ENCODE measurements around the gene RPS6KA2.

The RPS6KA2 gene

DNA sequence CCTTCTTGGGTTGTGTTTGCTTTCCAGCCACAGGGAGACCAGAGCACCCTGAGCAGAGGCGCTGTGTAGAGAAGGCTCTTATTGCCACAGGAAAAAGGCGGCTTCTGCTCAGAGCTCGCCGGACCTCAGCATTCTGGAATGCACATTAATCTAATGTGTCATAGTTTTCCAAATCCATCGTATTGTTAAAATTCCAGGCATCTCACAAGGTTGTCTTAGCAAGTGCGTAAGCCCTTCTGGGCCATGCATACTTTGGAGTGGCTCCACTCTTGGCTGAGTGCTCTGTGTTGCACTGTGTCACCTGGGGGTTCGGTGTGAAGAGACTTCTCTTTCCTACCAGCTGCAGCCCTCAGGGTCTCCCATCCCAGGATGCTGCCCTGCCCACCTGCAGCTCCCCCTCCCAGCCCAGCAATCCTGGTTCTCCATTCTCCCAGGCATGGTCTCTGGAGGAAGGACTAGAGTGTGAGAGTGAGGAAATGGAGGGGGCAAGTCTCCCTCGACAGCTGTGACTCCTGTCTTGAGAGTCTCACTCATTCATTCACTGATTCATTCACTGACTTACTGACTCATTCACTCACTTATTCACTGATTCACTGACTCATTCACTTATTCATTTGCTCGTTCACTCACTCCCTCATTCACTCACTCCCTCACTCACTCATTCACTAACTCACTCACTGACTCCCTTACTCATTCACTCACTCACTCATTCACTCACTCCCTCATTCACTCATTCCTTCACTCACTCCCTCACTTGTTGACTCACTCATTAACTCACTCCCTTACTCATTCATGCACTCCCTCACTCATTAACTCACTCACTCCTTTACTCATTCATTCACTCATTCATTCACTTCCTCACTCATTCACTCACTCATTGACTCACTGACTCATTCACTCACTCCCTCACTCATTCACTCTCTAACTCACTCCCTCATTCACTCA, 160.6 kb downstream of the RPS6KA2 start:
- DNase-seq (ENCODE audit: low read depth), result no peak

DNA sequence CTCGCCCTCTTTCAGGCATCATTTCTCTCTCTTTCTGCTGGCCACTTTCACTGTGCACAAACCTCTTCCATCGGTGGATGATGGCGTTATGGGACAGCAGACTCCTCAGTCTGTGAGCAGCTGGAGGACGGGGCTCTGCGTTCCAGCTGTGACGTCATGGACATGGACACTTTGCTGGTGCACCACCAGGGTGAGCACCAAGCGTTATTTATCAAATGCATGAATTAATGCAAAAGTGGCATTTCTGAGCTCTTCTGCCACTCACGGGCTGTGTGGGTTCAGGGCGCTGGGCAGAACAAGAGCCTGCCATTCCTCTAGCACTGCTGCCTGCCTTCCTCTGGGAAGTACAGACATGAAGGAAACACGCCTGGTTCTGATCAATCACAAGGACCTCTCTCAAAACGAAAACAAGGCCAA, 161.4 kb downstream of the RPS6KA2 start:
- no peak for DNase-seq (ENCODE audit: low read depth)

DNA sequence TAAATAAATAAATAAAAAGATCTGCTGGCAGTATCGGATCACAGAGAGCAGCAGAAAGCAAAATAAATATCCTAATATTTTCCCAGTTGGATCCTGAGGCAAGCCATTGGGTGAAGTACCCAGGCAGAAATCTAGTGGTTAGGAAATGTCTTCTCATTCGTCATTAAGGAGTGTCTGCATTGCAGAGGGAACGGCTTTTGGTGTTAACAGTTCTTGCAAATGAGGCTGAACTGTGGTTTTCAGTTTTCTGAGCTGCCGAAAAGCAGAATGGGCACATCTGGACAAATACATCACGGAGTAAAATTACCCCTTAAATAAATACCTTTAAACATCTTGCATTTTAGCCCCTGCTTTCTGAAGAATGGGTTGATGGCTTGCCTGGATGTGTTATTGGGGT, 162.1 kb downstream of the RPS6KA2 start:
- no peak for DNase-seq (ENCODE audit: low read depth)

DNA sequence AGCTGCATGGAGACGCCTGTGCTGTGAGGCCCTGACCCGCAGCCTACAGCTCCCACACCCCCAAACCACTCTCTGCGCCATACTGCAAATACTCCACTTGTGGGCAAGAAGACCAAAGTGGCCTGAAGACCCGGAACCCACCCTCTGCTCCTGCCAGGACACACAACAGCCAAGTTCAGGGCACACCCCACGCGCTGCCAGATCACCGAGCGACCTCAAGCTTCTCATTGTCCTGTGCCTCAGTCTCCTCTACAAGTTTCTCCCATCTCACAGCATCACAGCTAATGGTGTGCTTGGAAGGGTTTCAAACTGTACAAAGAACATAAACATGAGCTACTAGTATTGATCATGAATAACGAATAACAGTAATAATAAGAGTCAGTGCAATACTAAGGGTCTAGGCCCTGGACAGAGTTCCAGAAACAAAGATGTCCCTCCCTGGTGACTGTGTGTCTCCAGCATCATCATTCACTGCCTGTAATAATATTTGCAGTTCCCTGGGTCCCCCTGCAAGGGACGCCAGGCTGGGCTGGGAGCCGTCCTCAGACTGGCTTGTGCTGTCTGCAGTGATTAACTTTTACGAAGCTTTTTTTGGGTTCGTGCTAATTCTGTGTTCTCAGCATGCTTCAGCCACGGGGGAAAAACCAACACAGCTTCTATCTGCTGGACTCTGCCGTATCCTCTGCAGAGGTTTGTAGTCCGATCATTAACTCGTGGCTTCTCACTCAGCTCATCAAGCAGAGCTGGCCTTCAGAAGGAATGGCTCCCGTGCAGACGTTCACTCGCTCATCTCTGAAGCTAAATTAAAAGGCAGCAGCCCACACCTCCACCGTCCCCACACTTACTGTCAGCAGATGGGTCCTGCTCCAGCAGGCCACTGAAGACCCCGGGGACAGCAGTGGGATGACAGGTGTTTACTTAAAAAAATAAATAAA, 162.7 kb downstream of the RPS6KA2 start:
- no peak for DNase-seq (ENCODE audit: low read depth)

DNA sequence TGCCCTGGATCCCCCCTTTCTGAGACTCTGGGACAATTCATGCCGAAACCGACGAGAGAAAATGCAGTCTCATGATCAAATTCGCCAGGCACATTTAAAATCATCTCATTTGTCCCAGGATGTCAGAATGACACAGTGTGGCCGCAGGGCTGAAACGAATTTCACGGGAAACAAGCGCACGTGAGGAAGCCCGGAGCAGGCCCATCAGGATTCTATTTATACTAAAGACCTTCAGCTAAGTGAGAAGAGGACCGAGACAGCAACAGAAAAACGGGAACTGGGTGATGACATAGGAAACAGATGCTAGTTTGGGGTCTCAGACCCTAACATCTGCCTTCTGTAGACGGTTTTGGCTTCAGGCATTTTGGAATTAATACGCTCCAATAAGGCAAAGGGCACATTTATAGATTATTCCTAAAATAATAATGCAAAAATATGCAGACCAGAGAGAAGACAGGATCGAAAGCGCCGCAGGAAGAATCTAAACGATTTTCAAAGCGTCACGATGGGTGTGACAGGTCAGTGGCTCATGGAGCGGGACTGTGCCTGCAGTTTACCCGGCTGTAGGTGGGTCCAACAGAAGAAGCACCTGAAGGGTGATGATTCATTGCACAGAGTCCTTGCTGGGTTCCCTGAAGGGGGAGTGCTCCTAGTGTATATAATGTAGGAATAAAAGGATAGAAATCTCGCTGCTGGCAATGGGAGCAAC, 163.5 kb downstream of the RPS6KA2 start:
- no peak for DNase-seq (ENCODE audit: low read depth)

DNA sequence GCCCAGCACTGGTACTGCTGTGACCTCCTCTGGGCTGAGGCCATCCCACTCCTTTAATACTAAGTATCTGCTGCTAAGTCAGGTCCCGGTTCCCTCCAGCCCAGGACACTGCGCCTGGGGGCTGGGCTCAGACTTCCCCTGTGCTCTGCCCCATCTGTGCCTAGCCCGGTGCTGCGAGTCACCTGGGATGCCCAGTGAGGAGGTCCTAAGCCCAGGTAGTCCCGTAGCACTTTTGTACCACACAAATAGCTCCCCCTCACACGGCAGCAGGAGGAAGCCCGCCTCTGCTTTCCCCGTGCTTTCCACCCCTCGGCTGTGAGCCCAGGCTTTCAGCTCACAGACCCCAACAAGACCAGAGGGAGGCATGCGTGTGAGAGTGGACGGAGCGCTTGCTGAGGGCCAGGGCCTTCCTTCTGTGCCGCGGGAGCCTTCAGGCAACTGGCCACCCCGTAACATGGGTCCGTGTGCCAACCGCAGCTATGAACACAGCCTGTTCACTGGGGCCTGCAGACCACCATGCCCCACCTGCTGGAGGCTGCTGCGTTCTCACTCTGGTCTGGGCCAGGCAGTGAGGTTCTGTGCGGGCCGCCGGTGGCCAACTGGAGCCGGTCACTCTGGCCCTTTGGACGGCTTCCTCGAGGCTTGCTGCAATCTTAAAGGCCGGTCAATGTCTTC, 164.5 kb downstream of the RPS6KA2 start:
- no peak for DNase-seq (ENCODE audit: low read depth)

DNA sequence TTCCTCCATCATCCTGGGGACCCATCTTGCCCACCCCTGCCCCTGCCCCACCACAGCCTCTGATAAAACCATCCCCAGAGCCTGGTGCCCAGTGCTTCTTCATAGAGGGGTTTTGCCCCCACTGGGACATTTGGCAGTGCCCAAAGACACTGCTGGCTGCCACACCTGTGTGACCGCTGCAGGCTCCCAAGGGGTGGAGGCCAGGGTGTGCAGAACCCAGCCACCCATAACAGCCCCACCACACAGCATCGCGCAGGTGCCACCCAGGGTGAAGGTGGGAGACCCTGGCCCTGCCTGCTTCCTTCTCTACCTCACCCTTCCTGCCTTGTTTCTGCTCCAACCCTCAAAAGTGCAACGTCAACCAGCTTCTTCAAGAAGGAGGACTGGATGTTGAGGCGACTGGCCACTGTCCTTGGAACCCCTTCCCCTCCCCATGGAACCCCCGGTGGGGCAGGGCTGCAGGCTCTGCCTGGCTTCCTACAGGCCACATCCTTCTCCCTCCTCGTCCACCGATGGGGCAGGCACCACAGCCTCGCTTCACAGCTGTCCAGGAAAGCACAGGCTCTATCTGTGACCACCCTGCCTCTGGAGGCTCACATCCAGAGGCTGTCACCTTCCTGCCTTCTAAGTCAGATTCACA, 165.1 kb downstream of the RPS6KA2 start:
- DNase-seq (ENCODE audit: low read depth), result no peak

DNA sequence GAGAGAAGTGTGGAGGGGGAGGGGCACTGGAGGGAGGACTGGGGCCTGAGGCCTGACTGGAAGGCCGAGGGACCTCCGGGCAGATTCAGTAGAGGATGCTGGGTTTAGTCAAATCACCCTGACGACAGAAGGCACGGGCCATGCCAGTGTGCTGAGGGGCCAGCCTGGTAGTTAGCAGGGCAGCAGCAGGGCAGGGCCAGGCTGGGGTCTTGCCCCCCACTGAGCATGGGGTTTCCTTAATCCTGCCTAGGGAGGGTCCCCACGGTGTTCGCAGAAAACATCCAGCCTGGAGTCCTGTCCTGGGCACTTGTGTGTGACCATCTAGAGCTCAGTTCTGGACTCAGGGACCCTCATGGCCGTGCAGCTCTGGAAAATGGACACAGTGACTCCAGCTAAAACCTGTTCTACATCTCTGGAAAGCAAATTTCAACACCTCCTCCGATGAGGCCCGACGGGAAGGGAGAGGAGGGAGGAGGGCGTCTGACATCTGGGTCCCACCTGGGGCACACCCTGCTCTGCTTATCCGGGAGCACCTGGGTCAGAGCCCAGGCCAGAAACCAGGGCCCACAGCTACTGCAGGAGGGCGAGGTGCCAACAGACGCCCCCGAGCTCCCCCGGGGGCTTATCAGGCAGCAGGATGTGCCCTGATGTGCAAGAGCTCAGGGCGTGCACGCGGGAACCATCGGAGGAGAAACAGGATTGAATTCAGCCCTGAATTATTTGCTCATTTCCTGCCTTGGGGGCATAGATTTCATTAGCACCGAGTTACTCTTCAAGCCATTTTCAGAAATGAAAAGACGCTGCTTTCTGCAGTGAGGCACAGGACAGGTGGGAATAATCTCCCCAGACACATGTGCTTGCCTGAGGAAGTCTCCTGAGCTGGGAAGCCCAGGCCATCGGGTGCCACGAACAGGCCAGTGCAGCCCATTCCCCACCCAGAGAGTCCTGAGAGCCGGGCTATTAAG, 166.3 kb downstream of the RPS6KA2 start:
- no peak for DNase-seq (ENCODE audit: low read depth)

DNA sequence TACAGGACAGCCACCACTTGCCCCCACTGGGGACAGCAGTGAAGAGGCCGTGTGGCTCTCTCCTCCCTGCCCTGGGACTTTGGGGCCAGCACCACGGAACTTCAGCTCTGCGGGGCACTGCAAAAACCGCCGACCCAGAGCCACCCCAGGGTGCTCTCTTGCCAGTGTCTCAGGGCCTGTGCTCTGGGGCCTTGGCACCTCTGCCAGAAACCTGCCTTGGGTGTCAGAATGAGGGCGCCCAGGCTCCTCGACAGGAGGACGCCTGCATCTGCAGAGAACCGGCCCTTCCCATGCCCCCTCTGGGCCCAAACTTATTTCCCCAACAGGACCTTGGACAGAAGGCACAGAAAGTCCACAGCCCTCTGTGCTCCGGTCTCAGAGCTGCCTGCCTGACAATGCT, 167.1 kb downstream of the RPS6KA2 start:
- no peak for DNase-seq (ENCODE audit: low read depth)

DNA sequence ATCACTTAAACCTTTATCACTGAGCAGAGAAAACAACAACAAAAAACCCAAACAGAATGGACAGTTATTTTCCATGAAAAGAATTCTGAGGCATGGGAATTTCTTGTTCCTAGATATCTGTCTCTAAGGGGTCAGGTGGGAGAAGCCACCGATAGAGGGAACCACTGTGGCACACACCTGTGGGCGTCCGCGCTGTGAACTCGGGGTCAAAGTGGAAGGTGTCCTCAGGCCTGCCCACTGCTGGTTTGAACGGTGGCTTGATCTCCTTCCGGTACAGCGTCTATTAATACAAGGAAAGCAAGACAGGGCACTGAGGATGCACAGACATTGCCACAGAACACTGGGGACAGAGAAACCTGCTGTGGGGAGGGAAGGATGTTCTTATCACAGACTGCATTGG, 167.8 kb downstream of the RPS6KA2 start:
- DNase-seq (ENCODE audit: low read depth), result no peak

DNA sequence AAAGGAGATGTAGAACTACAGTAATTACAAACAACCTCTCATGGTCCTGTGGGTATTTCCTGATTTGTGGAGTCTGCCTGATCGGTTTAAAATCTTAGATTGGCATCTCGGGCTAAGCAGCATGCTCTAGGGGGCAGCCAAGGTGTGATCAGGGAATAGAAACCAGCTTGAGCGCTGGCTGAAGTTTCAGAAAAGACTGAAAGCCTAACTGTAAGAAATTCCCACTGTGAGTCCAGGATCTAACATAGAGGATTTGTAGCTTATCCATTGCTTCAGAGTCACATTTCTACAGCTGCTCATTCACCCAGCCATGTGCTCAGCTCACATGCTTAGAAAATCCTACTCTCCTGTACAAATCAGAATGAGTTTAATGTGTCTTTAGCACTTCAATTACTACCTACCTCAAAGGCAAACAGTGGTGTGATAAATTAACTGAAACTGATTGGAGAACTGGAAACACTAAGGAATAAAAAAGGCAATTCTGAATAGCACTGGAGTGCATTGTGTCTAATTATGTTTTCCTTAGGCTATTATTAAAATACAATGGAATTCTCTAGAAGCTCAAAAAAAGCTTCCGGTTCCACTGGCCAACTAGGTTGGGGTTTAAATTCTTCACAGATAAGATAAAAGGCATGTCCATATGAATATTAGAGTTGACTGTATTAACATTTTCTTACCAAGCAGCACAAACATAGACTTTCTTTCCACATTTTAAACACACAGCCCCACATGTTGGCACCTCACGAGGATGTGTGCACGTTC, 170.5 kb downstream of the RPS6KA2 start:
- no peak for DNase-seq (ENCODE audit: low read depth)

DNA sequence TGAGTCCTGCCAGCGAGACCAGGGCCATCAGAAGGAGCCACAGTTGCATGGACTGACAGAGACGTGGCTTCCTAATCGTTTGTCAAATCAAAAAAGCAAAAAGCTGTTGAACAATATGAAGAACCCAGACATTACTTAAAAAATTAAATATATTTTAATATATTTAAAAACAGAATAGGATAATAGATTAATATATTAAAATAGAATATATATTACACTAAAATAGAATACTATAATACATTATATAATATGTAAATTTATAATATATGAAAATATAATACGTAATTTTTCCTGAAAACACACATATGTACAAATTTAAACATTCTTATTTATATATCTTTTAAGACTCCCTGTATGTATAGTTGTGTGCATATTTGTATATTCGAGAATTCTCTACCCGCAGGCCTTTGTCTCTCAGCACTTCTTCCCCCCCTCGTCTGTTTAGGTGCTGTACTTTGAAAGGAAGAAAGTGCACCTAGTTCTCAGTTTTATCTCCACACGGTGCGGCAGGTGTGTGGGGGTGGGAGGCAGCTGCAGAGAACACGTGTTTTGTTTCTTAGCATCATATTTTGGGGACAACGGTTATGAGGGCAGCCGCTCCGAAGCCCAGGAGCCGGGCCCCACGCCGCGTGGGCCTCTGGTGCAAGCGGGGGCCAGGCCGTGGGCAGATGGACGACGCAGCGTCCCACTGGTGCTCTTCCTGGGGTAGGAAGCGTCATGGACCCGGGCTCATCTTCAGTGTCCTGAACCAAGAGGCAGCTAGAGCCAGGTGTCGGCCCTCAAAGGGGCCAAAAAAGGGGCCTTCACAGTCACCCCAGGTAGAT, 172.1 kb downstream of the RPS6KA2 start:
- DNase-seq (ENCODE audit: low read depth), result no peak

DNA sequence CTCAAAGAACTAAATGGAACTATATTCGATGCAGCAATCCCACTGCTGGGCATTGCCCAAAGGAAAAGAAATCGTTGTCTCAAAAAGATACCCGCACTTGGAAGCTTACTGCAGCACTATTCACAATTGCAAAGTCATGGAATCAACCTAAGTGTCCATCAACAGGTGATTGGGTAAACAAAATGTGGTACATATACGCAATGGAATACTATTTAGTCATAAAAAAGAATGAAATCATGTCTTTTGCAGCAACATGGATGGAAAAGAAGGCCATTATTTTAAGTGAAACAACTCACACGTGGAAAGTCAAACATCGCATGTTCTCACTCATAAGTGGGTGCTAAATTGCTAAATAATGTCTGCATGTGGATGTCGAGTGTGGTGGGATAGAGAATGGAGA, 173.4 kb downstream of the RPS6KA2 start:
- no peak for DNase-seq (ENCODE audit: low read depth)

DNA sequence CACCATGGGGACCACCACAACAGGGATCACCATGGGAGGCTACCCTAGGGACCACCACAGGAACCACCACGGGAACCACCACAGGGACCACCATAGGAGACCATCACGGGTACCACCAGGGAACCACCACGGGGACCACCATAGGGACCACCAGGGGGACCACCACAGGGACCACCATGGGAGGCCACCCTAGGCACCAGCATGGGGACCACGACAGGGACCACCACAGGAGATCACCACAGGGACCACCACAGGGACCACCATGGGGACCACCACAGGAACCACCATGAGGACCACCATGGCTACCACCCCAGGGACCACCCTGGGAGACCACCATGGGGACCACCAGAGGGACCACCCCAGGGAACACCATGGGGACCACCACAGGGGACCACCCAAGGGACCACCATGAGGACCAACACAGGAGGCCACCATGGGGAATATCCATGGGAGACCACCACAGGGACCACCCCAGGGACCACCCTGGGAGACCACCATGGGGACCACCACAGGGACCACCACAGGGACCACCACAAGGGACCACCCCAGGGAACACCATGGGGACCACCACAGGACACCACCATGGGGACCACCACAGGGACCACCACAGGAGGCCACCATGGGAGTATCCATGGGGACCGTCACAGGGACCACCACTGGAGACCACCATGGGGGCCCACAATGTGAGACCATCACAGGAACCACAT, 176.7 kb downstream of the RPS6KA2 start:
- no peak for DNase-seq (ENCODE audit: low read depth)

DNA sequence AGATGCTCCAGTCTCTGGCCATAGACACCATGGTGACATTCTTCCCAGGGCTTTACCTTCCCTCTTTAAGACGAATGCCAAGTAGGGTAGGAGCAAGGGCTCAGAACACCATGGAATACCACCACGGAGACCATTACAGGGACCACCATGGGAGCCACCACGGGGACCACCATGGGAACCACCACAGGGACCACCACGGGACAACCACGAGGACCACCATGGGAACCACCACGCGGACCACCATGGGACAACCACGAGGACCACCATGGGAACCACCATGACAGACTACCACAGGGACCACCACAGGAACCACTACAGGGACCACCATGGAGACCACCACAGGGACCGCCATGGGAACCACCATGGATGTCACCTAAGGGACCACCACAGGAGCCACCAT, 177.4 kb downstream of the RPS6KA2 start:
- DNase-seq (ENCODE audit: low read depth), result no peak

DNA sequence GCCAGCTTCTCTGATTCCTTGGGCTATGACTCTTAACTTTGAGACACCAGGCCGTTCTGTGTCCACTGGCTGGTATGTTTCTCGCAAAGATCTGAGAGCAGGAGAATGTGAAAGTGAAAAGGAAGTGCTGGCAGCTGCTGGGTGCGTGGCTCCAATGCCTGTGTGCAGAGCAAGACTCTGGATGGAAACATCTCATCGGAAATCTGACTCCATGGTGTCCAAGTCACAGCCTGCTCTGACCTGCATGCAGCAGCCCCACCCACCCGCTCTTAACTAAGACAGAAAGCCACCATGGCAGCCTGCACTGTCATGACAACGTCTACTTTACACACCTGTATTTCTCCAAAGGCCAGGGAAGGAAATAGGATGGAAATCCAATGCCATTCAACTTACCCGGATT, 178.0 kb downstream of the RPS6KA2 start:
- no peak for DNase-seq (ENCODE audit: low read depth)

DNA sequence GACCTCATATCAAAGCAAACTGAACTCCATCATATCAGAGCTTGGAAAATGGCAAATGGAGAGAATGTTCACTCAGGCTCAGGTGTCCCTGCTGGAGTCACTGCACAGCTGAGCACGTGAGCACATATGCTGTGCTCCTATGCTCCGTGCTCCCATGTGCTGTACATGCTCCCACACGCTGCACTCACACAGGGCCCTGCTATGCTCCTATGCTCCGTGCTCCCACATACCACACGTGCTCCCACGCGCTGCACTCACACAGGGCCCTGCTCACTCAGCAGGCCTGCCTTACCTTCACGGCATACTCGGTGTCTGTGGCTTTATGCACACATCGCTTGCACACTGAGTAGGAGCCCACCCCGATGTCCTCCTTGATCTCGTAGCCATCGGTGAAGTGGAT, 178.6 kb downstream of the RPS6KA2 start:
- DNase-seq (ENCODE audit: low read depth), result no peak

All from stimulated activated CD8-positive, alpha-beta memory T cell treated with anti-CD3 and anti-CD28 coated beads, Interleukin-12 subunit alpha, Interleukin-12 subunit beta, amount 100 ng/mL, for 1 hour (primary cell).